Activated B cell treated with CpG ODN at 0.5 μM for 24 hours (primary cell): ENCODE measurements around the gene ITPKC. TPM values are rescaled to one million over a fixed set of nuclear protein-coding genes. Genes with fewer than 3 reads are reported as not detected.

Source experiments
- ATAC-seq: fragments of 200-7000 bp; cut with Tn5 transposase; one replicate; pipeline ENCODE4 v1.10.0; 2021; ENCODE audit warnings: low read depth, mild to moderate bottlenecking, moderate library complexity
- CTCF ChIA-PET: fragments of 350-600 bp; sonication (Branson Sonifier 250); formaldehyde crosslinking; loops from one replicate; lab custom pipeline; 2021; ENCODE audit warnings: antibody characterized with exemption; lab: Charles Lee
- POLR2A ChIA-PET: fragments of 350-600 bp; sonication (Branson Sonifier 250); formaldehyde crosslinking; loops from one replicate; lab custom pipeline; 2021; ENCODE audit warnings: antibody characterized with exemption; lab: Charles Lee
- DNase-seq: peaks from one replicate; pipeline ENCODE4 v3.0.0; 2022
- H3K27ac Mint-ChIP-seq: one replicate; pipeline ENCODE4 v1.8.0; 2020; ENCODE audit warnings: mixed read lengths
- H3K27me3 Mint-ChIP-seq: one replicate; pipeline ENCODE4 v1.8.0; 2021; ENCODE audit warnings: mixed read lengths
- H3K36me3 Mint-ChIP-seq: one replicate; pipeline ENCODE4 v1.8.0; 2021; ENCODE audit warnings: low read depth, mixed read lengths
- H3K4me1 Mint-ChIP-seq: one replicate; pipeline ENCODE4 v1.8.0; 2021; ENCODE audit warnings: mixed read lengths
- H3K4me3 Mint-ChIP-seq: one replicate; pipeline ENCODE4 v1.8.0; 2020; ENCODE audit warnings: mild to moderate bottlenecking, mixed read lengths
- H3K9me3 Mint-ChIP-seq: one replicate; pipeline ENCODE4 v1.8.0; 2020; ENCODE audit warnings: mixed read lengths
- CTCF ChIP-seq: fragments of 200-600 bp; IDR thresholded peaks from one replicate; pipeline ENCODE4 v1.8.0; 2022; ENCODE audit warnings: antibody characterized with exemption, mild to moderate bottlenecking
- intact Hi-C: fragments of 100-400 bp; cut with micrococcal nuclease; formaldehyde crosslinking; loops from one replicate; pipeline ENCODE4 v1.15.1; 2024
- total RNA-seq: library from RNA; stranded (reverse); gene quantifications from 2 replicates; pipeline ENCODE4 v1.2.3, GENCODE V29; 2022

The ITPKC gene
- total RNA-seq, 1 donor from 2014 or later, result 13.3 TPM

- no peak overlapping the region for H3K4me3 Mint-ChIP-seq
- DNase-seq (no peak), ATAC-seq (no peak)
- peaks cover 56% of the 10 kb centered on the region for H3K36me3 Mint-ChIP-seq
- TF ChIP-seq CTCF, result no peak
- no peaks in the 10 kb centered on the region for H3K9me3 Mint-ChIP-seq
- no peak overlapping the region for H3K27ac Mint-ChIP-seq
- POLR2A ChIA-PET, result interaction anchor here (0.9 to 1.8 kb wide), 2 partner anchors 9 to 78 kb away, joined by 4 to 7 read pairs; partner anchors contain the start of genes NUMBL and RAB4B
- CTCF ChIA-PET, result no interaction called here
- intact Hi-C loops, result no loop called here
- H3K27me3 Mint-ChIP-seq, result no peaks in the 10 kb centered on the region
- H3K4me1 Mint-ChIP-seq, result no peaks in the 10 kb centered on the region
These were observed 16.8 kb upstream of the ITPKC start for GRCh38 chr19:40700083-40700482.

GRCh38 chr19:40701758-40702157 lies 15.2 kb upstream of the ITPKC start:
- H3K4me3 Mint-ChIP-seq, result no peak overlapping the region
- TF ChIP-seq CTCF, result no peak
- no peaks in the 10 kb centered on the region for H3K27me3 Mint-ChIP-seq
- no peaks in the 10 kb centered on the region for H3K4me1 Mint-ChIP-seq
- POLR2A ChIA-PET, result no interaction called here
- DNase-seq (no peak), ATAC-seq (no peak)
- no peaks in the 10 kb centered on the region for H3K9me3 Mint-ChIP-seq
- intact Hi-C loops, result no loop called here
- H3K36me3 Mint-ChIP-seq, result peaks cover 59% of the 10 kb centered on the region
- CTCF ChIA-PET, result no interaction called here
- H3K27ac Mint-ChIP-seq, result no peak overlapping the region

- ATAC-seq (no peak), DNase-seq (no peak)
- no peak overlapping the region for H3K27ac Mint-ChIP-seq
- no peak overlapping the region for H3K4me3 Mint-ChIP-seq
- POLR2A ChIA-PET, result interaction anchor here (0.5 to 0.7 kb wide), 2 partner anchors 19 to 561 kb away, joined by 4 to 5 read pairs; partner anchors contain the start of gene HNRNPUL1
- CTCF ChIA-PET, result no interaction called here
- no peaks in the 10 kb centered on the region for H3K4me1 Mint-ChIP-seq
- H3K36me3 Mint-ChIP-seq, result peaks cover 64% of the 10 kb centered on the region
- H3K27me3 Mint-ChIP-seq, result no peaks in the 10 kb centered on the region
- intact Hi-C loops, result no loop called here
- TF ChIP-seq CTCF, result no peak
- no peaks in the 10 kb centered on the region for H3K9me3 Mint-ChIP-seq
These were observed 14.4 kb upstream of the ITPKC start for GRCh38 chr19:40702337-40703012.

GRCh38 chr19:40703029-40703755 lies 13.7 kb upstream of the ITPKC start:
- ChIA-PET CTCF (no interaction called here), POLR2A (interaction anchor here (0.7 to 0.8 kb wide), 2 partner anchors 18 to 74 kb away, joined by 3 to 5 read pairs; no protein-coding TSS in a partner anchor)
- intact Hi-C loops, result no loop called here
- DNase-seq (no peak), ATAC-seq (no peak)
- H3K9me3 Mint-ChIP-seq, result no peaks in the 10 kb centered on the region
- TF ChIP-seq CTCF, result no peak
- H3K27me3 Mint-ChIP-seq, result no peaks in the 10 kb centered on the region
- no peak overlapping the region for H3K27ac Mint-ChIP-seq
- H3K36me3 Mint-ChIP-seq, result peaks cover 68% of the 10 kb centered on the region
- H3K4me3 Mint-ChIP-seq, result no peak overlapping the region
- no peaks in the 10 kb centered on the region for H3K4me1 Mint-ChIP-seq
